WI38 (cell line): ENCODE data around the gene HOTAIR.

ENCODE experiments used
- H3K4me3 ChIP-seq: 2 replicates; pipeline ENCODE4 v1.5.1; 2011; ENCODE audit warnings: low read depth, mild to moderate bottlenecking, control low read depth, low read length
- TF ChIP-seq, protein P1 (sequence below): IDR thresholded peaks from 2 replicates; pipeline ENCODE4 v1.5.1; 2012; ENCODE audit warnings: low read depth, mild to moderate bottlenecking, control low read depth, low read length

The HOTAIR gene

DNA sequence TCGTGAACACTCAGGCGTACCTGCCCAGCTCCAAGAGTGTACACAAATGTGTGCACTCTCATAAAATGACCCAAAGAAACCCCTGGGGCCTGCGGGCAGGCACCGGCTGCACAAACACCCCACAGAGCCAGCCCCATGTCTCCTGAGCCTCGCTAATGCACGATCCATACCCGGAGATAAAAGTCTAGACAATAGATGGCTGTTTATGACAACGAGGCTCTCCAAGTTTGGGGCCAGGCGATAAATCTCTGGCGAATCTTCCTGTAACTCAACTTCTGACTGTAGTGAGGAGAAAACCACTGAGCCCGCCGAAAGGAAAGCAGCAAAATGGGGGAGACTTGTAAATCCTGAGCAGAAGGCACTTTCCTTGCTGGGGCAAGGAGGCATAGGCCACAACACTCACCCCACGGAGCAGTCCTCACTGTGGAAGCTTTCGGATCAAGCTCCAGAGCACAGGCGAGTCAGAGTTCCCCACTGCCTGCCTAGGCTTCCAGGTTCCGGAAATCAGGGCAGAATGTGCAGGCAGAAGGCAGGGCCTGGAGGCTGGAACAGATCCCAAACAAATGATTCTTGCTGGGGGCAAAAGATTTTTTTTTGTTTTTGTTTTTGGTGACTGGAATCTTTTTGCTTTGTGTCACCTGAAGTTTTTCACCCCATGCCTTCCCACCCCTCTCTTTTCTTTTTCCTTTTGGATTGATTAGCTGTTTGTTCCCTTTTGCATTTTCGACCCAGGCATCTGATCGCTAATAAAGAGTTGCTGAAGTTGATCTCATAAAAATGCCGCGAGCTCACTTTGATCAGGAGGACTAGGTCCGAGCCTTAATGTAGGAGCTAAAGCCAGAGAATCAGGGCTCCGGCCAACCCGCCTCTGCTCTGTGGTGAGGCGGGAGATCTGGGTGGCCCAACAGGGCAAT lies 6.3 kb downstream of the HOTAIR start:
- no peak overlapping the region for H3K4me3 ChIP-seq
- TF ChIP-seq, protein P1, sequence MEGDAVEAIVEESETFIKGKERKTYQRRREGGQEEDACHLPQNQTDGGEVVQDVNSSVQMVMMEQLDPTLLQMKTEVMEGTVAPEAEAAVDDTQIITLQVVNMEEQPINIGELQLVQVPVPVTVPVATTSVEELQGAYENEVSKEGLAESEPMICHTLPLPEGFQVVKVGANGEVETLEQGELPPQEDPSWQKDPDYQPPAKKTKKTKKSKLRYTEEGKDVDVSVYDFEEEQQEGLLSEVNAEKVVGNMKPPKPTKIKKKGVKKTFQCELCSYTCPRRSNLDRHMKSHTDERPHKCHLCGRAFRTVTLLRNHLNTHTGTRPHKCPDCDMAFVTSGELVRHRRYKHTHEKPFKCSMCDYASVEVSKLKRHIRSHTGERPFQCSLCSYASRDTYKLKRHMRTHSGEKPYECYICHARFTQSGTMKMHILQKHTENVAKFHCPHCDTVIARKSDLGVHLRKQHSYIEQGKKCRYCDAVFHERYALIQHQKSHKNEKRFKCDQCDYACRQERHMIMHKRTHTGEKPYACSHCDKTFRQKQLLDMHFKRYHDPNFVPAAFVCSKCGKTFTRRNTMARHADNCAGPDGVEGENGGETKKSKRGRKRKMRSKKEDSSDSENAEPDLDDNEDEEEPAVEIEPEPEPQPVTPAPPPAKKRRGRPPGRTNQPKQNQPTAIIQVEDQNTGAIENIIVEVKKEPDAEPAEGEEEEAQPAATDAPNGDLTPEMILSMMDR: no peak

DNA sequence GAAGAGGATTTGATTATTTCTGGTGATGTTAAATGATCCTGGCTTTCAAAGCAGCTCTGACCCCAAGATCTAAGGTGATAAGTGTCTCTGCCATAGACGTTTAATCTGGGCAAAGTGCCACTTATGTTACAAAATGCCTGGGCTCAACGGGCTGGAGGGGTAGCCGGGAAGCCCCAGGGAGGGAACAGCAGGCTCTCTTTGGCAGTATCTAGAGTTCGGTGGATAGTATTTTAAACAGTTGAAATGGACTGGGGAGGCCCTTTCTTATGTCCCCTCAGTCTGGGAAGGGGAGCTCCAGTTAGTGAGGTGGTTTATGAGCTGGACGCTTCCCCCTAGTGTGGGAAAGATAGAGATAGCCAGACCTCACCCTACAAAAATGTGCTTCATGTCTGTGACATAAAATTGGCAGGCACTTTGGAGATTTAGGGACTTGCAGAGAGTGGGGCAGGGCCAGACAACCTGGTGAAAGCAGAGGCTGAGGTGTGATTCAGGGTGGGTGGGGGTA lies 7.3 kb downstream of the HOTAIR start:
- no peak overlapping the region for H3K4me3 ChIP-seq
- TF ChIP-seq, protein P1: no peak

DNA sequence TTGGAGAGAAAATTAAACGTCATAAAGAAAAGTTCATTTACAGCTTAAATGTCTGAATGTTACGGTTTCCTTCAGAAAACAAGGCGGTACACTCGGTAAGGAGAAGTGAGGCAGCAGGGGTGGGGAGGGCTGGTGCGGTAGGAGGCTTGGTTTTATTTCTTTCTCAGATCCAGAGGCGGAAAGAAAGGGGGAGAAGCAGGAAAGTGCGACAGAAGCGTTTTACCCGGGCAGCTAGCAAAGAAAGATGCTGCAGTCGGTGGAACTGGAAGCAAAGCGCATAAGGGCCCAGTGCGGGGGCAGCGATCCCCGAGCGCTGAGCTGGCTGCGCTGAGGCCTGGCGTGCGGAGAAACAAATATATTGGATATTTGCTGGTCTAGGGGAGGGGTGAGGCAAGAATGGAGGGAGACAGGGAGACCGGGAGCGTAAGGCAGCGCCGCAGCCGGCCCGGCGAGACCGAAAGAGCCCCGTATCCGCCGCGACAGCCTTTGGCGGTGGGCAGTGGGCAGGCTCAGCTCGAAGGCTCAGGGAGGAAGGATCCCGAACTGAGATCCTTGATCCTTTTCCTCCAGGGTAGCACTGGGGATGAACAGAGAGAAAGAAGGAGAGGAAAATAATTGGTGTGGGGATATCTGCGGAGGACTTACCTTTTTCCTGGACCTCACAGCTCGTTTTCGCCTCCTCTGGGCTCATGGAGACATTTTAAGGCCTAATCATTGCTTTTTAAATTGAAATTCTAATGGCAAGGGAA lies 8.2 kb downstream of the HOTAIR start:
- TF ChIP-seq, protein P1: no peak
- H3K4me3 ChIP-seq: no peak overlapping the region

DNA sequence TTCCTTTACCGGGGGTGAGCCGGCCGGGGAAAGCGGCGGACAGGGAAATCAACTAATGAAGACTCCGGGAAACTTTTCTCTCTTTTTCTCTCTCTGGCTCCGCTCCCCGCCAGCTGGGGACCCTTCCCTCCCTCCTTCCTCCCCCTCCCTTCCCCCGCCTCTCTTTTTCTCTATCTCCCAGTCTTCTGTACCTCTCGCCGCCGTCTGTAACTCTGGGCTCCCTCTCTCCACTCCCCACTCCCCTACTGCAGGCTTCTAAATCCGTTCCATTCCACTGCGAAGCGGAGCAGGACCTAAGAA lies 8.7 kb downstream of the HOTAIR start:
- TF ChIP-seq, protein P1: no peak
- no peak overlapping the region for H3K4me3 ChIP-seq

DNA sequence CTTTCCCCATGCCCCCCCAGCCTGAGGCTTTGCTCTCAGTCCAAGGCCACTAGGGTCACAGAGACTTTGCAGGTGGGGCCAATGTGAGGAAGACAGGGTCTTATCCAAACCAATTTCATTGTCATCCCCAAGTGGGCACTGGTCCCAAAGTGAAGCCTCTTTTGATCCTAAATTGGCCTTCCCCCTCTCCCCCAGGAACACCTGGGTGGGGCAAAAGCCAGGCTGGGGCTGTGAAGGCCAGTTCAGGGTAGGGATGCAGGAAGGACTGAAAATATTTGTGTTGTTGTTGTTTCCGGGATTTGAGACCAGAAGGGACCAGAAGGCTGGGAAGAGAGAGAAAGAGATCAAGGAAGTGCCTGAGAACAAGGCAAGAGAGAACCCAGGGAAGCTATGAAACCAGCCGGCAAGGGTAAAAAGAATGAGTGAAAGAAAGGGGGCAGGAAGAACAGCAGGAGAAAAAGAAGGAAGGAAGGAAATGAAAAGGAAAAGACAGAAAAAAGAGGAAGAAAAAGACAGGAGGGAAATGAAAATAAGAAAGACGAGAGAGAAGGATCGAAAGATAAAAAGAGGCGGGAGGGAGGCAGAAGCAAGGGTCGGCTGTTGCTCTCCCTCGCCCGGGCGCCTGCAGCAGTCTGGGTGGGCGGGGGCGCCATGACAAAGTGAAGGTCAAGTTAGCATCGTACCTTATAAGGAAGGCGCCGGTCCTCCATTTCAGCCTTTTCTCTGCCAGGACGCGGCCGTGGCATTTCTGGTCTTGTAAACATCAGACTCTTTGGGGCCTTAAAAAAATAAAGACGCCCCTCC lies 9.3 kb downstream of the HOTAIR start:
- no peak overlapping the region for H3K4me3 ChIP-seq
- TF ChIP-seq, protein P1: no peak

DNA sequence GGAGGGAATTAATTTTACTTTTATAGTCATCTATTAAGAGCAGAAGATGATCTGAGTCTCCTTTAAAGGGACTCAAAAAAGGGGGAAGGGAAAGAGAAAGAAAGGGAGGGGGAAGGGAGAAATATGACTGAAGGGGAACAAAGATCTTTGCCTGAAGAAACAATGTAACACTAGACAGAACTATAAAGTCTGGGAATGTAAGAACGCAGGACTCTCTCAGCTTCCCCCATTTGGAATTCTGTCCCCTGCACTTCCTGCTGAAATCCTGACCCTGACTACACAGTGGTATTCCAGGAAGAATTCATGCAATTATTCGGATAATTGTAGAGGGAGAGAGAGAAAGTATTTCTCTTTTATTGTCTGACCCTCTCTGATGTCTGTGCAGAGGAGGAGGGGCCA lies 10.4 kb downstream of the HOTAIR start:
- TF ChIP-seq, protein P1: no peak
- no peak overlapping the region for H3K4me3 ChIP-seq
